GM12873 (cell line): ENCODE data around the gene VSX1.

Experiments
- TF ChIP-seq, protein P1 (sequence below): IDR thresholded peaks from 2 replicates; pipeline ENCODE4 v1.5.1; 2012; ENCODE audit warnings: low read depth, mild to moderate bottlenecking, moderate library complexity, low read length, control low read depth; ENCODE audit not compliant: insufficient read depth; ENCODE audit errors: missing control alignments

VSX1 gene

DNA sequence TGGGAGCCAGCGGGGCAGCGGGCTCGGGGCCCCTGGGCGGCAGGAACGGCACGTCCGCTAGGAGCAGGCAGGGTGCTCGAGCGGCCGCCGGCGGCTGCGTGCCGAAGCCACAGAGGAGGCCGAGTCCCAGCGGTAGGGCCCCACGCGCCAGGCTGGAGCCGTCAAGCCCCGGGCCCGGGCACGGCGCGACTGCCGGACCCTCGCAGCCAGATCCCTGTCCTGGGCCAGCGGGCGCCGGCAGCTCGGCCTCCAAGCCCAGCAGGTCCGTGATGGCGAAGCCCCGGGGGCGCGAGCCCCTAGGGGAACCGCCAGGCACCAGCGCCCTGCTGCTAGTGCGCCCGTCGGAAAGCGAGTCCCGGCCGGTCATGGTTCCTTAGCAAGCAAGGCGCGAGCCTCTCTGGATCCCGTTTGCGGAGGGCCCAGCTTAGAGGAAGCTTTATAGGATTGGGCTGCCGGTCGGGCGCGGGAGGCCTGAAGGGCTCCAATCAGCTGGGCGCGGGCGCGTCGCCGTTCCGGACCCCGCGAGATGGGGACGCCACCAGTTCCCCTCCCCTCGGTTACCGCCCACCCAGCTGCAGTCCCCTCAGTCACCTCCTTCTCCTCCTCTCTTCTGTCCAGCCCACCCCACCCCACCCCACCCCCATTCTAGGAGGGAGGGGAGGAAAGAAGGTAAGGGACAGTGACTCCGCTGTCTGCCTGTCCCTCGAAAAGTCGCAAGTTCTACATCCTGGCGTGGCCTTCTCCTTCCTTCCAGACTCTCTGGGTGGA is at the start of gene VSX1:
VSX1 (minus strand) TSS at position 412 of the 768 bp plus-strand sequence; CDS start at position 367, 45 bp downstream.
- TF ChIP-seq, protein P1, sequence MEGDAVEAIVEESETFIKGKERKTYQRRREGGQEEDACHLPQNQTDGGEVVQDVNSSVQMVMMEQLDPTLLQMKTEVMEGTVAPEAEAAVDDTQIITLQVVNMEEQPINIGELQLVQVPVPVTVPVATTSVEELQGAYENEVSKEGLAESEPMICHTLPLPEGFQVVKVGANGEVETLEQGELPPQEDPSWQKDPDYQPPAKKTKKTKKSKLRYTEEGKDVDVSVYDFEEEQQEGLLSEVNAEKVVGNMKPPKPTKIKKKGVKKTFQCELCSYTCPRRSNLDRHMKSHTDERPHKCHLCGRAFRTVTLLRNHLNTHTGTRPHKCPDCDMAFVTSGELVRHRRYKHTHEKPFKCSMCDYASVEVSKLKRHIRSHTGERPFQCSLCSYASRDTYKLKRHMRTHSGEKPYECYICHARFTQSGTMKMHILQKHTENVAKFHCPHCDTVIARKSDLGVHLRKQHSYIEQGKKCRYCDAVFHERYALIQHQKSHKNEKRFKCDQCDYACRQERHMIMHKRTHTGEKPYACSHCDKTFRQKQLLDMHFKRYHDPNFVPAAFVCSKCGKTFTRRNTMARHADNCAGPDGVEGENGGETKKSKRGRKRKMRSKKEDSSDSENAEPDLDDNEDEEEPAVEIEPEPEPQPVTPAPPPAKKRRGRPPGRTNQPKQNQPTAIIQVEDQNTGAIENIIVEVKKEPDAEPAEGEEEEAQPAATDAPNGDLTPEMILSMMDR, result no peak

- TF ChIP-seq, protein P1, result no peak
Measured at GRCh38 chr20:25129908-25130307, 48.0 kb upstream of the VSX1 start.

- TF ChIP-seq, protein P1, result no peak
Measured at GRCh38 chr20:25129428-25129827, 47.5 kb upstream of the VSX1 start.

DNA sequence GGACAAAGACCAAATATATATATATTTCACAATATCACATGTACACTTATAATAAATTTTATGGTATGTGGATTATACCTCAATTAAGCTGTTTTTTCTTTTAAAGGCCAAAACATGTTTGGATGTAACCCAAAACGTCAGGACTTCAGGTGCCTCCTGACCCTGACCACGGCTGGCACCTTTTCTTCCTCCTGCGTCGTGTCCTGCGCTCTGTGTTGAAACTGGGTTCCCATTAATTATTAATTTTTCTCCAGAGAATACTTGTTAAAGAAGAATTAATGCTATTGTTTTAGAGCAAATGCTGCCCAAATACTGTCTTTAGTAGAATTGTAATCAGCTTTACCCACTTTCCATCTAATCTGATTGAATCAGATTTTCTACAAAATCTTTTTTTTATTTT is 46.7 kb upstream of the VSX1 start:
- TF ChIP-seq, protein P1, result no peak

DNA sequence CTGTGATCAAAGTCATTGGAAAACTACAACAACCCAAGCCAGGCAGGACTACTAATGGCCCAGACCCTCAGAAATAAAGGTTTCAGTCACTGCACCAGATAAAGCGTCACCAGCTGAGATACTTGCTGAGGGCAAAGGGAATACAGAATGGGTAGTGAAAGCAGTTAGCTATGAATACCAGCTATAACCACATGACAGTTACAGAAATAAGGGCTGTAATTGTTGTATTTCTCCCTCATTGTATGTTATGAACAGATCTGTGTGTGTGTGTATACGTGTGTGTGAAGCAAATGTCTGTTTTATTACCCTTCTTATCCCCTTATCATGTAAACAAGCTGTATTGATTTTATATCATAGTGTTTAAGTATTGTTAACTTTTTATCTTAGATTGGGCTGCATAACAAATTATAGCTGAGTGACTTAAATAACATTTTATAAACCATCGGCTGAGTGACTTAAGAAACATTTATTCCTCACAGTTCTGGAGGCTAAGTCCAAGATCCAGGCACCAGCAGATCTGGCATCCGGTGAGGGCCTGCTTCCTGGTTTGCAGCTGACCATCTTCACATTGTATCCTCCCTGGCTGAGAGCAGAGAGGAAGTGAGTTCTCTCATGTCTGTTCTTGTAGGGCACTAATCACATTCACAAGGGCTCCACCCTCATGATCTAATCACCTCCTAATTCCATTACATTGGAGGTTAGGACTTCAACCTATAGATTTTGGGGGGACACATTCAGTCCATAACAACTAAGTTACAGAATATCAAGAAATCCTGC is 46.0 kb upstream of the VSX1 start:
- TF ChIP-seq, protein P1, result no peak

GRCh38 chr20:25126204-25127029 is 44.5 kb upstream of the VSX1 start:
- TF ChIP-seq, protein P1, result no peak
